HG03280 (cell line): Measurements from ENCODE around the gene IRGQ.
"Not testable (repeated sequence)": the region's sequence is repeated elsewhere in the genome, so short reads cannot be mapped to it uniquely, and the experiment has no call there.

Source experiments
- ATAC-seq: cut with Tn5 transposase; IDR thresholded peaks from one replicate; pipeline ENCODE4 v1.9.1; 2021; ENCODE audit warnings: mild to moderate bottlenecking, moderate library complexity; ENCODE audit not compliant: unreplicated experiment

IRGQ gene

DNA sequence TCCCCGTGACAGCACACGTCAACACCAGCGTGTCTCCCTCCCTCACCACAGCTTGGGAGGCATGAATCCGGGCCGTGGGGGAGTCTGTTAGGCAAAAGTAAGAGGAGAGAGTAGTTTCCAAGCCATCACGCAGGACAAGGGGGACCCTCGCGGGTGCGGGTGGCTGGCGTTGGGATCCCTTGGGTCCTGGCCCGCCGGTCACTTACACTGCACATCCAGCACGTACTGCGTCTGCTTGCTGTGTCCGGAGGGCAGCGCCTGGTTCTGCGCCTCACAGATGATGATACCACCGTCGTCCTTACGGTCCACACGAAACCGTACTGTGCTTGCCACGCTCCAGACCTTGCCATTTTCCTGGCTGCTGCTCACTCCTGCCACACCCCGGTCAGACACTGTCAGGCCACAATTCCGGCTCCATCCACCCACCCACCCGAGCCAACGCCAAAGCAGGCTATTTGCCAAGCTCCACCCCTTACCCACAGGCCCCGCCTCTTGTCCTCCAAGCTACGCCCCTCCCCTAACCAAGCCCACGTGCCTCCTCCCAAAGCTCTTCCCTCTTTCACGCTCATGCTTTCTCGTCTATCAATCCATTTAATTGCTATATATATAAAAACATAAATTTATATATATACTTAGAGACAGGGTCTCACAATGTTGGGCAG lies 30.1 kb upstream of the IRGQ start:
- ATAC-seq: no peak

DNA sequence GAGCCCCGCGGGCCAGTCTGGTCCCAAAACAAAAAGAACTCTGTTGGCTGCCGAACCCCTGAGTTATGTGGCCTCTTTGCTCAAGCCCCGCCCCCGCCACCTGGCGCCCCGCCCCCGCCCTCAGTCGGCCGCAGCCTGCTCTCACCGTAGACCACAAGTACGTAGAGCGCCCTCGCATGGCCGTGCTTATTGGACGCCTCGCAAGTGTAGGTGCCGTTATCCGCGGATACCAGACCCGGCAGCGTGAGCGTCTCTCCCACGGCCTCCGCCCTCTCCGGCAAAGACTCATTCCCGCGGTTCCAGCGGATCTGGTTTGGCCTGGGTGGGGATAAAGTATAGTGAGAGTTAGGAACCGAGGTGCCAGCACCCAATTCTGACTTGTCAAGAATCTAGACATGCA lies 29.0 kb upstream of the IRGQ start:
- ATAC-seq: no peak

DNA sequence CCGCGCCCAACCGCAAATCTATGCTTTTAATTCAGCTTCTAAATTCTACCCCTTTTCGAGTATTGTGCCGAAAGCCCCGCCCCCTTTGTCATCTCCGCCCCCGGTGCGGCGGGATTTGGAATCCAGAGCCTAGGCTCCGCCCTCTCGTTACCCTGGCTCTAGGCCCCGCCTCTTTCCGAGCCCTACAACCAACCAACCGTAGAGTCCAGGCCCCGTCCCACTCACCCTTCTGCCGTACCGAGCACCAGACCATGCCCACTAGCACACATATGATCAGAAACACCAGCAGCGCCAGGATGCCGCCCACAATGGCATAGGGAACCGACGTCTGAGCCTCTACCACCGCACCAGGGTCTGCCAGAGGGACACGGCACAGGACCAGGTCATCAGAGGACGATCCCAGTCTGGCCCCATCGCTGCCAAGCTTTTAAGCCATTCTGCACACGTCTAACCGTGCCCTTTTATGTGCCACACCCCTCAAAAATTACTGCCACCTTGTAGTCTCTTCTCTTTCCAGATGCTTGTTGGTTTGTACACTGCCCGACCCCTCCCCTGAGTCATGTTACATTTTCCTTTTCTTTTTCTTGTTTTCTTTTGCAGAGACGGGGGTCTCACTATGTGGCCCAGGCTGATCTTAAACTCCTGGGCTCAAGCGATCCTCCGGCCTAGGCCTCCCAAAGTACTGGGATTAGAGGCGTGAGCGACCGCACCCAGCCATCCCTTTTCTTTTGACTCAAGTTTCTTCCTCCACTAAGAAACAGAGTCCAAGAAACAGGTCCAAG lies 28.1 kb upstream of the IRGQ start:
- ATAC-seq: no peak

DNA sequence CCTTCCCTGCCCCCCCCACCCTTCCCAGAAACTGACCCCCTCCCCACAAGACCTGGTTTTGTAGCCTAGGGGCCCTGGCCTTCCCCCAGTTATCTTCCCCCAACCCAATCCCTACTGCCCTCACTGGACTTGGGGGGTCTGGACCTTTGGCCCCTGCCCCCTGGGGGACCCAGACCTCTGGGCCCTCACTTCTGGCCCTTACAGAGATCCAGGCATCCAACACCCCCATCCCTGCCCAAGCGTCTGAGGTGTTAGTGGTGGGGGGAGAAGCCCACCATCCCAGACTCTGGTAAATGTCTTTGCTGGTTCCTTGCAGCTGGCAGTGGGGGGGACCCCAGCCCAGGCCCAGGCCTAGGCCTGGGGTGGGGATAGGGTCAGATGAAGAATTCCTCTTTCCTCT lies 27.0 kb upstream of the IRGQ start:
- no peak for ATAC-seq

DNA sequence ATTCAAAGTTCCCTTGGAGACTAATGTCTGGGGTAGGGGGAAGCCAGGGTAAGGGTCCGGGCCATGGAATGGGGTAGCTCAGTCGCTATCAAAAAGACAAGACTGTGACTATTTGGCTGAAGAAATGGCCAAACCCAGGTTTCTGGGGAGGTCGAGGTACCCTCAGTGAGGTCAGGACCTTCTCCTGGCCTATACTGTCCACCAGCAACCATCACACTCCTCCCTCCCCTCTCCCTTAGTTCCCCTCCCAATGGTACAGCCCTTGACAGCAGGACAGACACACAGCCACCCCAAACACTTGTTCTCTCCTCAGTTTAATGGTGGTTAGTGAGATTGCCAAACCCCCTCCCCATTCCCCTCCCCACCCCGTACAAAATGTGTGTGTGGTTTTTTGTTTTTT lies 26.1 kb upstream of the IRGQ start:
- no peak for ATAC-seq

DNA sequence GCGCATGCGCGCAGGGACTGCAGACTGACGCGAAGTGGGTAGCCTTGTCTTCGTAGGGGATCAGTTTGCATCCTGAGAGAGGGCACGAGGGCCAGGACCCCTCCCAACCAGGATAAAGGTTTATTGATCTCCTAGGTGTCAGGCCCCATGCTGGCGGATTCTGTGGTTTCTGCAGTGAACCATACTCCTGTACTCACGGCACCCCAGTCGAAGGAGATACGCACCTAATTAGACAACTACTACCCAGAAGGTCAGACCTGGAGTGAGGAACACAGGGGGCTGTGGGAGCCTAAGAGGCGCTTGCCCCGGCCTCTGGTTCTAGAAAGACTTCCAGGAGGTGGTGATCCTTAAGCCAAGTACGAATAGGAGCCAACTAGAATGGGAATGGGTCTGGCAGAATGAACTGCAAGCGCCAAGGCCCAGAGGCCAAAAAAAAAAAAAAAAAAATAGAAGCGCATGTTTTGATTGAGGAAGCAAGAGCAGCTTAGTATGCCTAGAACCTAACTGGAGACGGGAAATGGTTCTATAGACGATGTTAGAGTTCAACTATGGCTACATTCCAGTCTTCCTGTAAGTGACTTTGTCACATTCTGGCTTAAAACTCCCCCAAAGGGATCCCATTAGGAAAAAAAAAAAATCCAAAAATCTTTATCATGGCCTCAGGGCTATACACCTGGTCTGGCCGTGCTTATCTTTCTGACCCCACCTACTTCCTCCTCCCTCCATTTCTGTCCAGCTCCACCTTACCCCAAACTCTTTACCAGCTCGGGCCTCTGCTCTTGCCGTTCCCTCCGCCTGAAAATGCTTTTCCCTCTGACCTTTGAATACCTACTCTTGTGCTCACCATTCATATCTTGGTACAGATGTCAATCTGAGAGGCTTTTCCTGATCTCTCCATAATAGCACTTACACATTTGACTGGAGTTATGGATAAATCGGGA lies 24.4 kb upstream of the IRGQ start:
- ATAC-seq: no peak

DNA sequence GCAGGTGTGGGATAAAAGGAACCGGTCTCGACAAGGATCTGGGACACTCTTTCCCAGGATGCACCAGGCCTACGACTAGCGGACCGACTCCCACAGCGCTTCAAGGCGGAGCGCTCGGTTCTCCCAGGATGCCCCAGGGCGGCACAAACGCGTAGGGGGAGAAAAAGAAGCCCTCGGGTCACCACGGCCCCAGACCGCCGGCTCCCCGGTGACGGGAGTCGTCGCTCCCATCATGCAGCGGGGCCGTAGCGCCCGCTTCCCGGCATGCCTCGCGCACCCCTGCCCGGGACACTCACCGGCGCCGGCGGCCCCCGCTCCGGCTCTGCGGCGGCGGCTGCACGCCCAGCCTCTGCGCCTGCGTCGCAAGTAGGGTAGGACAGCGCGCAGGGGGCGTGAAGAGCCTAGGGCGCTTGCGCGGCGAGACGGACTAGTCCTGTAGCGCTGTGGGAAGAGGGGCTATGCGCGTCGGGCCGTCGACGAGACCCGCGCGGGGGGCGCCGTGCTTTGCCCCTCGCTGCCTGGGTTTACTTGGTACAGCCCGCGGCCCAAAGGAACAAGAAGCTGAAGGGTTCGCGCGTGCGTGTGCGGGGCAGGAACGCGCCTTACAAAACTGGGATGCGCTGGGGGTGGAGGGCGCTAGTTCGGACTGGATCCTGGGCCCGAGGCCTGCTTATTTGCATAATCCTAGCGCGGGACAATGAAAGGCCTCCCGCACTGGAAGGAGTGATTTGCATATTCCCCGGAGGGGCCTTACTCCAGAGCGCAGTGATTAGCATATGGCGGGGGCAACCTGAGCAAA lies 23.5 kb upstream of the IRGQ start, which contains the start of gene ZNF428:
Gene ZNF428 (minus strand): TSS at position 368 of the 799 bp plus-strand sequence. CDS start 5,325 bp downstream, outside the sequence.
- peak; percentile 81 for ATAC-seq

DNA sequence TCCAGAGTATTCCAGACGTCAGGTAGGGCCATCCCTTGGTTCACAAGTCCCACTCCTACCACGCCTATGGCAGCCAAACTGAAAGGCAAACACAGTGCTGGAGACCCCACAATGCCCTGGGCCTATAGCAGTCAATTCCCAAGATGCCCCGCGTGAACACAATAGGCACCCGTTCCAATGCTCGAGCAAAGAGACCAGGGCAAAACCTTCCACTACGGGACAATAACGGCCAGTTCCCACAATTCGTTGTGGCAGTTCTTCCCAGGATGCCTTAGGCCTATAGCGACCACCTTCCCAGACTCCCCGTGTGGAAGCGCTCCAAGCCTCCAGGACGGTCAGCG lies 23.0 kb upstream of the IRGQ start:
- peak; percentile 15 for ATAC-seq

DNA sequence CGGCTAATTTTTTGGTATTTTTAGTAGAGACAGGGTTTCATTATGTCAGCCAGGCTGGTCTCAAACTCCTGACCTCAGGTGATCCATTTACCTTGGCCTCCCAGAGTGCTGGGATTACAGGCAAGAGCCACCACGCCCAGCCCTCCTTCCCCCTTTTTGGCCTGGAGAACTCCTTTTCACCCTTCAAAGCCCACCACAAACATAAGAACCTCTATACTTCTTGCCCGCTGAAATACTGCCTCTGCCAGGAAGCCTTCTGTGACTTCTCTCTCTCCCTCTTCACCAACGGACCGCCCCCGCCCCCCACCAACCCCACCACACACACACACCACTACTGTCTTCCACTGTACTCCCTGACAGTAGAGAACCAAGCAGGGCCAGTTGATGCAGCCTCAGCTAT lies 21.0 kb upstream of the IRGQ start:
- ATAC-seq: no peak

DNA sequence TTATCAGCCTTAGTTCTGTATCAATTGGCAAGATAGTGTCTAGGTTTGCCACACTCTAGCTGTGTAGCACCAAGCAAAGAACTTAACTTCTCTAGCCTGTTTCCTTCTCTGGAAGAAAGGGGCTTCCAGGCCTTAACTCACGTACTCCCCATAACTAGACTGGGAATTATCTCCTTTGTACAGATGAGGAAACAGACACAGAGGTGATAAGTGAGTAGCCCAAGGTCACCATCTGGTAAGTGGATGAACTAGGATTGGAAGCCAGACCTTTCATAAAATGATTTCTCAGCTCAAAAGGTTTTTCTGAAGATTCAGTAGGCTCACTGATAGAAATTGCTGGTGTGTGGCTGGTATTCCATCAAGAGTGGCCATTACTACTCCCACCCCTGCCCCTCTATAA lies 20.4 kb upstream of the IRGQ start:
- ATAC-seq: no peak

DNA sequence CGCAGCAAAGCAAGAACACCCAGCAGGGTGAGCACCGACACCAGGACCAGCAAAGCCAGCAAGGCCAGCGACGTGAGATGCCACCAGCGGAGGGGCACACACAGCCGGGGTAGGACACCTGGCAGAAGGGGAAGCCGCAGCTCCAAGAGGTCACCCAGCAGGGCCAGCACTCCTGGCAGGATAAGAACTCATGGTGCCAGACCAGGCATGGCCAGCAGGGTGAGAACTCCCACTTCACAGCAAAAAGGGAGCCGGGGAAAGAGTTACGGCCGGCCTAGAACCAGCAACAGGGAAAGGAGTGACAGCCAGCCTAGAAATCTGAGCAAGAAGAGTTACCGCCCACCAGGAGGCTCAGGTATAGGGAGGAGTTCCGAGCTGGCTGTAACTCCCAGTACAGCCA lies 16.4 kb upstream of the IRGQ start:
- no peak for ATAC-seq

DNA sequence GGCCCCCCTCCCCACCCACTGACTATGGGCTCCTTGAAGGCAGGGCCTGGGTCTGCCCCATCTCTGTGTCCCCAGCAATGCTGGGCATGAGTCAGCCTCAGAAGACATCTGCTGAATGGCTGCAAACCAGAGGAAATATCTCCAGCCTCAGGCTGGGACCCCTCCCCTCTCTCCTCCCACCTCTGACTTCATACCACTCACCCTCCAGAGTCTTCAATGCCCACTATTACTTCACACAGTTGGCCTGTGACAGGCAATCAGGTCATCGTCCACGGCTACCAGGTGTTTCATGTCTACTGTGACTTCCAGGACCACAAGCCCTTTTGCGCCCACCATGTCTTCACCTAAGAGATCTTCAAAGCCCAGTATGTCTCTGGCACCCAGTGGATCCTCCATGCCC lies 15.9 kb upstream of the IRGQ start, which contains the start of gene SRRM5:
Gene SRRM5 (plus strand): TSS at position 301 of the 400 bp plus-strand sequence. CDS start 34 bp downstream, at position 335.
- ATAC-seq: no peak

DNA sequence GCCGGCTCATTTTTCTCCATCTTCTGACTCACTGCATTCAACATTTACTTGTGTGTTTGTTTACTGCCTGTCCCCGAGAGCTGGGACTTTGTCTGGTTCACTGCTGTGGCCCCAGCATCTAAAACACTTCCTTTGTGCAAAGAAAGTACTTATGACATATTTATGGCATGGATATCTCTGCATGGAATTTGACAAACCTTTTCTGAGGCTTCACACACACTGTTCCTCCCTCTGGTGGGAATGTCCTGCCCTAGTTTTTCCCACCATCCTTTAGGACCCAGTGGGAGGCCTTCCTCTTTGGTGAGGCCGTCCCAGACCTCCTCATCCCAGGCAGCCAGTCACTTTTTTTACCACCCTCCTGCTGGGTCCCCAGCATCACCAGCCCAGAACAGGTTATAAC lies 14.6 kb upstream of the IRGQ start:
- ATAC-seq: no peak

DNA sequence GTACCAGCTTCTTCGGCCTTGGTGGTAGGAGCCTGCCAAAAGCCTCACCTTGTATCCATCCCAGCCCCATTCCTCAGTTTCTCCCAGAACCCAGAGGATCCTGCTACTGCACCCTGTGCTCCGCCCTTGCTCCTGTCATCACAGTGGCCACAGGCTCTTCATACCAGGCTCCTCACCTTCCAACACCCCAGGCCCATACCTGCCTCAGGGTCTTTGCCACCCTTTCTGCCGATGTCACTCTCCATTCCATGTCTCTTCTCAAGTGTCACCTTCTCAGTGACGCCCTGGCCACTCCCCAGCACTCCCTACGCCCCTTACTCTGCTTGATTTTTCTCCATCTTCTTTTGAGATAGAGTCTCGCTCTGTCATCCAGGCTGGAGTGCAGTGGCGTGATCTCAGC lies 13.9 kb upstream of the IRGQ start:
- ATAC-seq: no peak

DNA sequence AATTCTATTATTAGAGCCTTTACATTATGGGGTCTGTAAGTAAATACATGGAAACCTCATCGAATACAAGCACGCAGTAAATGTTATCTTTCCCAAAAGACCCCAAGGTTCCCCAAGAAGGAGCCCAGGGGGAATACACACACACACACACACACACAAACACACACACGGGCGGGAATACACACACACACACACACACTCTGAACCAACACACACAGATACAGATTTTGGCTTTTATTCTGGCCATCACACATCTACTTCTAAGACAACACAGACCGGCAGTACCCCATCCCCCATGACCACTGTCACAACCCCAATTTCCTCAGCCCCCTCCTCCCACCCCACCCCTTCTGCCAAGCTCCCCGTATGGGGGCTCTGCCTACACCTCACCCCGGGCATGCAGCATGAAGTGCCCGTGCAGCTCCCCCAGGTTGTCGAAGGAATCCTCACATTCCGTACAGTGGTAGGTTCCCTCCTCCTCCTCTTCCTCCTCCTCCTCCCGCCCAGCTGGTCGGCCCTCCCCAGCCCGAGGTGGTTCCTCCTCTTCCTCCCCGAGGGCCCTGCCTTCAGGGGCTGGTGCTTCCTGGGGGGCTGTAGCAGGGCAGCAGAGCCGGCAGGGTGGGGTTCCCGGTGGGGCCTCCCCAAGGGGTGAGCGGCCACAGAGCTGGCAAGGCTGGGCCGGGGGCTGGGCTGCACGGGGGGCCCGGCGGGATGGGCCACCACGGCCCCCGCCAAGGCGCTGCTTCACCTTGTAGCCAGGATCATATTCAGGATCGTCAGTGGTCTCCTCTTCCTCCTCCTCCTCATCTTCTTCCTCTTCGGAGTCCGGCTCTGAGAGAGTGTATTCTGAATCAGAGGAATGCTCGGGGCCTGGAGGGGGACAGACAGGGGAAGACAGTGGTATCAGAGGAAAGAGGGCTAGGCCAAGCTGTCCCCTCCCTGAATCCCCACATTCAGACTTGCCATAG lies 11.6 kb upstream of the IRGQ start:
- no peak for ATAC-seq

DNA sequence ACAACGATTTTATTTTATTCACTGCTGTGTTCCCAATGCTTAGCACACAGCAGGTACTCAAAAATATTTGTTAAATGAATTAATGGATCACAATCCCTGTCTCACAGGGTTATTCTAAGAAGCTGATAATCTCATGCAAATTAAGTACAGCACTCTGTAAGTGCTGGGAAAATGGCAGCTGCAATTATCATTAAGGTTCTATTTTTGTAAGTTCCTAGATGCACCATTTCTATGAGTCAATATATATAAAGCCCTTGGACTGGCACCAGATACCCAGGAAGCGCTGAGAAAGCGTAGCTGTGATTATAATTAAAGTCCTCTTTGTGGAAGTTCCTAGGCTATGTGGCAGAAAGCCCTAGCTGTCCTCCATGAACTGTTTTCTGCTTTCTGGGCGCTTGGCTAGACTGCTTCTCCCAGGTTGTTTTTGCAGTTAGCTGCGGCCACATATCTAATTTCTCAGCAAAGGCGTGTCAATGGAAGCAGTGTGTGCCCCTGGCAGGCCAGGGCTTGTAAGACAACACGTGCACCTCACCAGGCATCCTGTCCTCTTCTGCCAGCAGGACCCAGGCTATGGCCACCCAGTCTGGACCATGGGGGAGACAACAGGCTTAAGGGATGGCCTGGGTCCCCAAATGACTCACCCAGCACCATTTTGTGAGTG lies 10.8 kb upstream of the IRGQ start:
- no peak for ATAC-seq

DNA sequence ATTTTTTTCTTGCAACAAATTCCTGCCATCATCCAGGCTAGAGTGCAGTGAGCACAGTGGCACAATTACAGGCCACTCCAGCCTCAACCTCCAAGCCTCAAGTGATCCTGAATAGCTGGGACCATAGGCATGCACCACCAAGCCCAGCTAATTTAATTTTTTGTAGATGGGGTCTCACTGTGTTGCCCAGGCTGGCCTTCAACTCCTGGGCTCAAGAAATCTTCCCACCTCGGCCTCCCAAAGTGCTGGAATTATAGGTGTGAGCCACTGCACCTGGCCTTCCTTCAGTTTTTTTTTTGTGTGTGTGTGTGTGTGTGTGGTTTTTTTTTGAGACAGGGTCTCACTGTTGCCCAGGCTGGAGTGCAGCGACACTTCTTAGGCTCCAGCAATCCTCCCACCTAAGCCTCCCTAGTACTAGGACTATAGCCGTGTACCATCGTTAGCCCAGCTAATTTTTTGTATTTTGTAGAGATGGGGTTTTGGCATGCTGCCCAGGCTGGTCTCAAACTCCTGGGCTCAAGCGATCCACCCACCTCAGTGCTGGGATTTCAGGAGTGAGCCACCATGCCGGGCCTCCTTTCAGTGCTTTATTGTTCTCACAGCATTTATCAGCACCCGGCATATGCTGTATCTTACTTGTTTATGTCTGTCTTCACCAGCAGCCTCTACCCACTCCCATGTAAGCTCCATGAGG lies 10.1 kb upstream of the IRGQ start:
- no peak for ATAC-seq

DNA sequence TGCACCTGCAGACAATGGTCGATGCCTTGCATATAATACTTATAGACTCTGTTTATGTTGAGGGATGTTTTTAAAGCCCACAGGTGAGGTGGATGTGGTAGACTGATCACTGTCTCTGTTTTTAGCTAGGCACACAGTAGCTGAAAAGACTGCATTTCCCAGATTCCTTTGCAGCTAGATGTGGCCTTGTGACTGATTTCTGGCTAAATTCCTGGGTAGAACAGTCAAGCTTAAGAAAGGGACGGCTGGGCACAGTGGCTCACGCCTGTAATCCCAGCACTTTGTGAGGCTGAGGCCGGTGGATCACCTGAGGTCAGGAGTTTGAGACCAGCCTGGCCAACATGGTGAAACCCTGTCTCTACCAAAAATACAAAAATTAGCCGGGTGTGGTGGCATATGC lies 4.4 kb upstream of the IRGQ start:
- ATAC-seq: not testable (repeated sequence)
